Renal cortex interstitium (tissue), 11 donors: ENCODE results near the gene OPA1. TPM values are rescaled to one million over a fixed set of nuclear protein-coding genes. Genes with fewer than 3 reads are reported as not detected.
"Not testable (repeated sequence)": the region's sequence is repeated elsewhere in the genome, so short reads cannot be mapped to it uniquely, and the experiment has no call there.

ENCODE experiments used
- DNase-seq, 11 donors: peaks; one replicate each; pipeline ENCODE4 v3.0.0-alpha.2; 2013; ENCODE audit warnings: low read depth in 9 of 11, low spot score in 4 of 11; ENCODE audit errors: extremely low read depth in 1 of 11
- polyA plus RNA-seq, 3 donors: library from polyadenylated mRNA; unstranded; fragments of 120-200 nt; gene quantifications; one replicate each; pipeline ENCODE4 v1.2.1, GENCODE V29; 2013; ENCODE audit not compliant: insufficient read length in 3 of 3

The OPA1 gene
- polyA plus RNA-seq, 3 donors: 60.5 to 80.5 (median 69.3) TPM

DNA sequence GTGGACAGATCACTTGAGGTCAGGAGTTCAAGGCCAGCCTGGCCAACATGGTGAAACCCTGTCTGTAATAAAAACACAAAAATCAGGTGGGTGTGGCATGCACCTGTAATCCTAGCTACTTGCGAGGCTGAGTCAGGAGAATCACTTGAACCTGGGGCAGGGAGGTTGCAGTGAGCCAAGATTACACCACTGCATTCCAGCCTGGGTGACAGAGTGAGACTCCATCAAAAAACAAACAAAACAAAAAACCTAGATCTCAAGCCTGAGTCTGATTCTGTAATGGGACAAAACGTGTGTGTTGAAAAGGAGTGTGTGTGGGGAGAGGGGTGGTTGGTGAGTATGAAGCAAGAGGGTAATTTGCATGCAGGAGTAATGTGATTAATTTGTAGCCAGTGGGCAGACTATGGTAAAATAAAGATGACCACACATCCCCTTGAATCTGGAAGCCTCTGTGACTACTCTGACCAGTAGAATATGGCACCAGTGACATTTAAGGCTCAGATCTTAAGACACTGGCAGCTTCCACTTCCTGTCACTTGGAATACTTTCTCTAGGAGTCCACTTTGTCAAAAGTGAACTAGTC is 18.4 kb upstream of the OPA1 start:
- no peak for DNase-seq

DNA sequence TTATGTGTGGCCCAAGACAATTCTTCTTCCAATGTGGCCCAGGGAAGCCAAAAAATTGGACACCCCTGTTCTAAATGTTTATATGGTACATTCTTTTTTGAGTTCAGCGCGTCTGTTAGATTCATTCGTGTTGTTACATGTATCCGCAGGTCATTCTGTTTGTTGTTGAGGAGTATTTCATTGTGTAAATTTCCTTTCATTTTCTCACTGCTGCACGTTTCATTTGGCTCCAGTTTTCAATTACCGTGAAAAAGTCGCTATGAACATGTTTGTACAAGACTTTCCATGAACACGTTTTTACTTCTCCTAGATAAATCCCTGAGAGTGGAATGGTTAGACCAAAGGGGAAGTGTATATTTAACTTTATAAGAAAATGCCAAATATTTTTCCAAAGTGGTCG is 7.5 kb upstream of the OPA1 start:
- DNase-seq: no peak

DNA sequence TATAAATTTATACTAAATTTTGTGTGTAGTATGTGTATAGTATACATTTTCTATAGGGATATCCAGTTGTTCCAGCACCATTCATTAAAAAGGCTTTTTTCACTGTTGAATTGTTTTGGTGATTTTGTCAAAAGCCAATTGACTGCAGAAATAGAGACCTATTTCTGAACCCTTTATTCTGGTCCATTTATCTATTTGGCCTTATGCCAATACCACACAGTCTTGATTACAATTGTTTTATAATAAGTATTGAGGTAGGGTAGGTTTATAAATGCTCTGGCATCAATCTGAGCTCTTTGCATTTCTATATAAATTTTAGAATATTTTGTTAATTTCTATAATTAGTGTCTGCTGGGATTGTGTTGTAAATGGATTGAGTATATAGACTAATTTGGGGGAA is 6.5 kb upstream of the OPA1 start:
- DNase-seq: no peak

DNA sequence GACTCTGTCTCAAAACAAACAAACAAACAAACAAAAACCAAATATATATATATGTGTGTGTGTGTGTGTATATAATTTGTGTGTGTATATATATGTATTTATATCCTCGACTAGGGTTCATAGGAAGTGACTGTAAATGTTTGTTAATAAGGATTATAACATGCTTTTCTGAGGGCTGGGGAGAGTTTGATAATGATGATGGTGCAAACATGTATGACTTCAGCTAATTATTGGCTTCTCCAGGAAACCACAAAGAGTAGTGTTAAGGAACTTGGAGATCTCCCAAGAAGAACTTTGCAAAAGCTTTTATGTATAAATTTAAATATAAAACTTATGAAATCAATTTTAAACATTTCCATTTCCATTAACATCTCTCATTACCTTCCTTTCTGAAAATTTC is 3.9 kb upstream of the OPA1 start:
- no peak for DNase-seq

DNA sequence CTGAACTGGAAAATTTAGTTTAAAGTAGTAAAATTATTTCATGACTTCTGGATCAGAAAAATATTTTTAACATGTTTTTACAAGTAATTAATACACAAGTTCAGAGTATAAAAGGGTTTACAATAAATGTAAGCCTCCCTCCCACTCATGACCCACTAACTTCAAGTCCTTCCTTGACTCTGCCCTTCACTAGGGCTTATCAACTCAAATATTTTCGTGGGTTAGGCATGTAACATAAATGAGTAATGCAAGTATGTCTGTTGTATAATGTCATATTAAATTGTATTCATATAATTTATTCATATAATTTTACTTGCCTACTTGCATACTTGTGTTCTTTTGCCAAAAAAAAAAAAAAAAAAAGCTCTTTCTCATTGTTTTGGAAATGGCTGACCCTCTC is 3.4 kb upstream of the OPA1 start:
- no peak for DNase-seq

DNA sequence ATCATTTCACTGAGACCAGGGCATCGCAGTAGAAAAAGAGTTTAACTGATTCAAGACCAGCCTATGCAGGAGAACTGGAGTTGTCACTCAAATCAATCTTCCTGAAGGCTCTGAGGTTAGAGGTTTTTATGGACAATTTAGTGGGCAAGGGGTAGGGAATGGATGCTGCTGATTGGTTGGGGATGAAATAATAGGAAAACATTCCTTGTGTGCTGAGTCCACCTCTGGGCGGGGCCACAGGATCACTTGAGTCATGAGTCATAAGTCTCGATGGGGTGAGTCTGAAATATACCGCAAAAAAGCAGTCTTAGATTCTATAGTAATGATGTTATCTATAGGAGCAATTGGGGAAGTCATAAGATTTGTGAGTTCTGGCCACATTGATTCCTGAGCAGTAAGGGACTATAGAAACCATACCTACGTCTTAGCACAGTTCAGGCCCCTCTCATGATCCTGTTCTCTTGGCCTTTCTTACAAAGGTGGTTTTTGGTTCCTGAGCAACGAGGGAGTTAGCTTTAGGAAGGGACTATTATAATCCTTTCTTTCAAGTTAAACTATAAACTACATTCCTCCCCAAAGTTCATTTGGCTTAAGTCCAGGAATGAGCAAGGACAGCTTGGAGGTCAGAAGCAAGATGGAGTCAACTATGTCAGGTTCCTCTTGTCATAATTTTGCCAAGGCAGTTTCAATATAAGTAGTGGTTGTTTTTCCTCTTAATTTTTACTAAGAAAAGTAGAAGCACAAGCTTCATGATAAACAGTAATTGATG is 2.7 kb upstream of the OPA1 start:
- DNase-seq: no peak

DNA sequence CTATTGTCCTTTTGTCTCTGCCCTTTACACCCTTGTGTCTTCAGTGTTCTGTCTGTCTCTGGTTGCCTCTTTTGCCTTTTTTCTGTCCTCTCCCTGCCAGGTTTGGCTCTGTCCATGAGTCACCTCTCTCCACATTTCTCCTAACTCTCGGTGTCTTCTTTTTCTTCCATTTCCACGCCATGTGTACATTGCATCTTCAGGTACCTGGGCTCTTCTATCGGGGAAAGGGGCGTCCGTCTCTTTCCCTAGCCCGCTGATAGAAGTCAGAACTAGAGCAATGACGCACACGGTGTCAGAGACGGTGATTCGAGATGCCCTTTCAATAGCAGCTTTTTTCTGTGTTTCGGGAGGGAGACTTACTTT is 641 bp downstream of the OPA1 start:
- DNase-seq: peak in 4 of 11 donors; percentile 1 to 33 (median 22)

DNA sequence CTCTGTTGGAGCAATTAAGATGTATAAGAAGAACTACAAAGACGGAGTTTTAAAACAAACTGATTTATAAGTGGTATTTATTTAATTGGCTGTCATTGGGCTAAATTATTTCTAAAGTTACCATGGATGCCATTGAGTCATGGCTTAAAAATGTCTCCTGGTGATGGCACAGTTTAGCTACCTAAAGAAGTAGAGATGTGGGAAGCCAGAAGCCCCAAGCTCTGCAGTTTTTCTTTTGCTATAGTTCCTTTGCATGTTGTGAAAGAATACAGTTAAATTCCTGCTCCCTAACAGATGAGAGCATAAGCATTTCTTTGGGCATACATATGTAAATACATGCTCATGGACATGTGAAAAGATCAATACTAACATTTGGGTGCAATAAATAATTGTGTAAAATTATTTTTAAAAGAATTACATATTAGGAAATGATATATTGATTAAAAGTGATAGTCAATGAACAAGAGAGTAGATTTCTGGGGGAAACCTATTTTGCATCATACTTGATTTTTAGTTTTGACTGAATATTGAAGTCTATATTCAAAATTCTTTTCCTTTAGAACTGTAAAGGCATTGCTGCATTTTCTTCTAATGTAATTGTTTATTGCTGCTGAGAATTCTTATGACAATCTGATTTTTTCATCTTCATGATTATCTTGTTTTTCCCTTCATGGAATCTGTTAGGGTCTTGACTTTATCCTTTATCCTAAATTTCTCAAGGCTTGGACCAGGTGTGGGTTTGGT is 2.1 kb downstream of the OPA1 start:
- no peak for DNase-seq

DNA sequence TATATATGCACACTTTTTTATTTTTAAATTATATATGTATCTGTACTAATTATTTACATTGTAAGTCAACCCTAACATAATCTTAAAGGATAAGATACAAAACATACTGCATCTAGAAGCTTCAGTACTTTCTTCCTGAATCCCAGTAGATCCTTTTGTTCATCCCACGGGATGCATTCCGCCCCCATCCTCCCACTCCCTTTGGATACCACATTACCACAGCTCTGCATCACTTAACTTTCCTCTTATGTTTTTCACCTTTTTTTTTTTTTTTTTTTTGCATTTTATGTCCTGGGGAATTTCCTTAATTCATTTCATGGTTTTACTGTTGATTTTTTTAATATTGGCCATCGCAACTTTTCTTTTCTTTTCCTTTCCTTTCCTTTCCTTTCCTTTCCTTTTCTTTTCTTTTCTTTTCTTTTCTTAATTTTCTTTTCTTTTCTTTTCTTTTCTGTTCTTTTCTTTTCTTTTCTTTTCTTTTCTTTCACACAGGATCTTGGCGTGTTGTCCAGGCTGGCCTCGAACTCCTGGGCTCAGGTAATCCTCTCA is 3.0 kb downstream of the OPA1 start:
- no peak for DNase-seq

DNA sequence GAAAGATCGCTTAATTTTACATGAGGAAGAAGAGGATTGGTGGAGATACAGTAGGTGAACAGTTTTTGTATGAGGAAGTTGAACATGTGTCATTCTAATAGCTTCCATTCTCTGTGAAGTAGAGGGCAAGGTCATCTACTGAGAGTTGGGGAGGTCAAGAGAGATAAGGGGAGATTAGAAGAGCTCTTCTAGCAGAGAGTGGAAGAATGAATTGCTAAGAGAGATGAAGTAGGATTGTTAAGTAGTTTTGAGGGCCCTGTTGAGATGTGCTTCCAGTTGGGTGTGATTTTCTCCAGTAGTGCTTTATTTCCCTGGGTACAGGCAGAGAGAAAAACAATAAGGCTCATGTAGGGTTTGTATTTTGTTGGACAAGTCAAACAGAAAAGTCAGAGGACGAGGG is 5.2 kb downstream of the OPA1 start:
- no peak for DNase-seq

DNA sequence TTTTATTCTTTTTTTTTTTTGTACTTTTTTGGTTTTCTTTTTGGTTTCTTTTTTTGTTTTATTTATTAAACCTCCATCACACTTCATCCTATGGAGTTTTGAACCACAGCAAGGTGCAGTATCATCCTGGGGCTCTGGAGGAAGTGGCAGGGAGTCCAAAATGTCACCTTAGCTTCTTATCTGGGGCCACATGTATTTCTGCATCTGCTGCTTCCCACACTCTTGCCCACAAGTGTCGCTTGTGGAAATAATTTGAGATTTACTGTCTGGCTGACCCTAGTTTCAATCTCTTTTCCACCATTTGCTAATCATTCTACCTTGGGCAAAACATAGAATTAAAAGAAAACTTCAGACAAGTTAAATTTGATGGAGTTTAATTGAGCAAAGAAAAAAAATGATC is 6.4 kb downstream of the OPA1 start:
- DNase-seq: no peak

DNA sequence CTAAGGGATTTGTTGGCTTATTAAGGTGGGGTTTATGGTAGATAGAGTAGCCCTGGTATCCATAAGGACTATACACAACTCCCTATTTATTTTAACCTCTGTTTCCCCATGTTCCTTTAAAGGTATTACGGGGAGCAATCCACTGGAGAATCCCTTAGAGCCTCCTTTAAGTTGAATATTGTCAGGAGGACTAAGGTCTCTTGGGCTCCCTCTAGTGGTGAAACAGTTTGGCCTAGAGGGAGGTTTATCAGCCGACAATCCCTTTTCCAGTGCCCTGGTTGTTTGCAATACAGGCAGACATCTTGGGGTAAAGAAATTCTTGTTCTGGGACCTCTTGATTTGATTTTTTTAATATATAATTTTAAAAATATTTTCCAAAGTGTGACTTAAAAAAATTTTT is 12.9 kb downstream of the OPA1 start:
- peak in 6 of 11 donors; percentile 4 to 24 (median 12) for DNase-seq

DNA sequence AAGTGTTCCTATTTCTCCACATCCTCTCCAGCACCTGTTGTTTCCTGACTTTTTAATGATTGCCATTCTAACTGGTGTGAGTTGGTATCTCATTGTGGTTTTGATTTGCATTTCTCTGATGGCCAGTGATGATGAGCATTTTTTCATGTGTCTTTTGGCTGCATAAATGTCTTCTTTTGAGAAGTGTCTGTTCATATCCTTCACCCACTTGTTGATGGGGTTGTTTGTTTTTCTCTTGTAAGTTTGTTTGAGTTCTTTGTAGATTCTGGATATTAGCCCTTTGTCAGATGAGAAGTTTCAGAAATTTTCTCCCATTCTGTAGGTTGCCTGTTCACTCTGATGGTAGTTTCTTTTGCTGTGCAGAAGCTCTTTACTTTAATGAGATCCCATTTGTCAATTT is 13.9 kb downstream of the OPA1 start:
- DNase-seq: not testable (repeated sequence)

DNA sequence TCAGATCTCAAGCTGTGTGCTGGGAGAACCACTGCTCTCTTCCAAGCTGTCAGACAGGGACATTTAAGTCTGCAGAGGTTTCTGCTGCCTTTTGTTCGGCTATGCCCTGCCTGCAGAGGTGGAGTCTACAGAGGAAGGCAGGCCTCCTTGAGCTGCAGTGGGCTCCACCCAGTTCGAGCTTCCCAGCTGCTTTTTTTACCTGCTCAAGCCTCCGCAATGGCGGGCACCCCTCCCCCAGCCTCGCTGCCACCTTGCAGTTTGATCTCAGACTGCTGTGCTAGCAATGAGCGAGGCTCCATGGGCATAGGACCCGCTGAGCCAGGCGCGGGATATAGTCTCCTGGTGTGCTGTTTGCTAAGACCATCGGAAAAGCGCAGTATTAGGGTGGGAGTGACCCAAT is 17.5 kb downstream of the OPA1 start:
- DNase-seq: not testable (repeated sequence)

DNA sequence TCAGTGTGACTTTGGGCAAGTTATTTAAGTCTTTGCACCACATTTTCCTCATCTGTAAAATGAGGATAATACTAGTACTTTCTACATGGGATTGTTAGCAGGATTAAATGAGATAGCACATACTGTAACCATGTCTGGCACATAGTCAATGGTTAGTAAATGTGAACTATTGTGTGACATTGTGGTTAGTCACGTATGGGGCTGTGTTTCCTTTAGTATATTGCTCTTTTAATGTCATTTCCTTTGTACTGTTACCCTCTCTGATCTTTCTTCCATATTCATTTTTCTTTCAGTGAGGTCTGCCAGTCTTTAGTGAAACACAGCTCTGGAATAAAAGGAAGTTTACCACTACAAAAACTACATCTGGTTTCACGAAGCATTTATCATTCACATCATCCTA is 21.4 kb downstream of the OPA1 start:
- no peak for DNase-seq

DNA sequence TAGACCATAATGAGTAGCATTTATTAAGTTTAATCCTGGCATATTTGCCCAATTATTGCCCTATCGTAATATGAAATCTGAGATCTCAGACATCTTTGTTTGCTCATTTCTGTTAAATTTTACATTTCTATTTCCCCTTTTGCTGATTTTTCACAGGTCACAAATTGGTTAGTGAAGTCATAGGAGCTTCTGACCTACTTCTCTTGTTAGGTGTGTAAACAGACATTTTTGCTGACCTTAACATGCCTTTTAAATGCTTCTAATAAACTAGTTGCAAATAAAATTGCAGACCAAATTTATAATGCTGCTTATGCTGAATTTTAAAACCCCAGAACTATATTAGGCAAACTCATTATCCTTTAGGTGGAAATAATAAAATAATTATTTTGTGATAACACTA is 24.6 kb downstream of the OPA1 start:
- DNase-seq: no peak

DNA sequence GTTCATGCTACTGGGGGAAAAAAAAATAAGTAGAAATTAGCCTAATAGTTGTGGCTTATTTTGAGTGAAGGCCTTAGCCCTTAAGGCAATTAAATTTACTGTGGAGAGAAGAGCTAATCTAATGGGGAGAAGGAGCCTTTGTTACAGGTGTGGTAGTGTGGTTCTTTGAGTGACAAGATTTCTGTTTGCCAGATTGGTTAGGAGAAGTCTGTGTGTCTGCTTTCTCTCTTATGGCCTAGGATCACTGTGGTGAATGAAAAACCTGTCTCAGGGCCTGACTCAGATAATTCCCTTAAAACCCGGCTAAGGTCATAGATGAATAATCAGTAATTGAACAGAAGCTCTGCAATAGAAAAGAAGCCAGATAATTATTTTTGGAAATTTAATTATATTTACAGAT is 27.0 kb downstream of the OPA1 start:
- DNase-seq: no peak

DNA sequence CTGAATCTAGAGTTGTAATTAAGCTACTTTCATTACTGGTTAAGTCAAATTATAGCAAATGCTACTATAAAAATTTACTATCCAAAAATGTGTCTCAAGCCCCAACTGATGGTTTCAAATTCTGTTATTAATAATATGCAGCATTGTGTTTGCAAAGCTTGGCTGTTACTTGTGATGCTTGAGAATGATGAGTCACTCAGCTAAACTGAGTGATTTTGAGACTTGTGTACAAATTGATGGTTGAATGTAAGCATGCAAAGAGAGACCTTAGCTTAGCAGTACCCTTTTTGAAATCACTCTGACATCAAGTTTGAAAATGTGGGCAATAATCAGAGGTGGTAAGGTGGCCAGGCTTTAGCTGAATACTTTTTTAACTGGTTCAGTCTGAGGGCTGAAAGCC is 27.6 kb downstream of the OPA1 start:
- DNase-seq: no peak

DNA sequence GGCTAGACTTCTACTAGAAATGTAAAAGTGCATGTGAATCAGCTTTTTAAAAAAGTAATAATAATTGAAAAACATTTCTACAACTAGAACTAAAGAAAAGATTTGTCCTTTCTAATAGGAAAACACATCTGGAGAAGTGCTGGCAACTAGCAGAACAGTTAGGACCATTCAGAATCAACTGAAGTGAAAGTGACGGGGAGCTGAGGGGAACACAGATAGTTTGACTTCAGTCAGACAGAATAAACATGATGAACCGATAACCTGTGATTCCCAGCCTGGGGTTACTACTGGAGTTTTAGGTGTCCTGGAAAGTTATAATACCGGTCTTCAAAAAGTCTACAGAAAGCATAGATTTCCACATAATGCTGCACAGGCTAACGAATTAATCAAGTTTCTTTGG is 28.1 kb downstream of the OPA1 start:
- DNase-seq: no peak

DNA sequence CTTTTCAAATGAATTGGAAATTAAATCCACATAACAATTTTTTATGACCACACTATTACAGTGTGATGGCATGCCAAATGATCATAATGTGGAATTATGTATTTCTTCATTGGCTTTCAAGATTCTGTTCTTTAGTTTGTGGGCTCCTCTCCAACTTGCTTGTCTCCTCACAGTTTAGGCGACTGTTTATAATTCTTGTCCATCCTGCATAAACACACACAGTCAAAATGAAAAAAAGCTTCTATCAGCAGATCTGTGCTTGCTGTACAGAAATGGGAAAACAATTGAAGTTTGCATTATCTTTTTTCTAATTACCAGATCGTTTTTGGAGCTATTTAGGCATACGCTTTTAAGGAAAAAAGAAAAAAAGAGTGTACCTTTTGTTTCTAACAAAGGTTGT is 37.0 kb downstream of the OPA1 start:
- no peak for DNase-seq
